HUES48 (cell line): ENCODE measurements around the gene CRTC2.

Experiments used
- H3K27ac ChIP-seq: one replicate; pipeline ENCODE4 v1.7.0; 2013; ENCODE audit warnings: low read depth, low read length, inconsistent platforms
- H3K27me3 ChIP-seq: 2 replicates; pipeline ENCODE4 v1.6.1; 2013; ENCODE audit warnings: mild to moderate bottlenecking, low read length; ENCODE audit not compliant: control insufficient read depth, insufficient read depth
- H3K36me3 ChIP-seq: 2 replicates; pipeline ENCODE4 v1.6.1; 2013; ENCODE audit warnings: low read length; ENCODE audit not compliant: control insufficient read depth, insufficient read depth
- H3K4me1 ChIP-seq: 2 replicates; pipeline ENCODE4 v1.6.1; 2013; ENCODE audit warnings: mild to moderate bottlenecking, low read length; ENCODE audit not compliant: control insufficient read depth, insufficient read depth
- H3K4me3 ChIP-seq: 2 replicates; pipeline ENCODE4 v1.5.1; 2013; ENCODE audit warnings: mild to moderate bottlenecking, low read depth, low read length
- H3K9ac ChIP-seq: 2 replicates; pipeline ENCODE4 v1.6.1; 2013; ENCODE audit warnings: mild to moderate bottlenecking, low read depth, low read length, moderate library complexity
- H3K9me3 ChIP-seq: 2 replicates; pipeline ENCODE4 v1.6.1; 2013; ENCODE audit warnings: low read length; ENCODE audit not compliant: control insufficient read depth, insufficient read depth

The CRTC2 gene

GRCh38 chr1:153936011-153936802 lies 22.2 kb downstream of the CRTC2 start:
- no peaks in the 10 kb centered on the region for H3K4me1 ChIP-seq
- H3K9me3 ChIP-seq = no peaks in the 10 kb centered on the region
- H3K27me3 ChIP-seq = no peaks in the 10 kb centered on the region
- H3K4me3 ChIP-seq = no peak overlapping the region
- no peak overlapping the region for H3K27ac ChIP-seq
- peaks cover 86% of the 10 kb centered on the region for H3K36me3 ChIP-seq
- H3K9ac ChIP-seq = no peak overlapping the region

GRCh38 chr1:153934746-153935145 lies 23.7 kb downstream of the CRTC2 start:
- Histone ChIP-seq H3K36me3 (peaks cover 86% of the 10 kb centered on the region), H3K9ac (no peak overlapping the region), H3K27ac (no peak overlapping the region), H3K4me1 (no peaks in the 10 kb centered on the region), H3K4me3 (no peak overlapping the region), H3K9me3 (no peaks in the 10 kb centered on the region), H3K27me3 (no peaks in the 10 kb centered on the region)

- Histone ChIP-seq H3K4me3 (no peak overlapping the region), H3K9ac (no peak overlapping the region), H3K4me1 (no peaks in the 10 kb centered on the region), H3K36me3 (peaks cover 85% of the 10 kb centered on the region), H3K9me3 (no peaks in the 10 kb centered on the region), H3K27ac (no peak overlapping the region), H3K27me3 (no peaks in the 10 kb centered on the region)
Observed at GRCh38 chr1:153933955-153934354, 24.5 kb downstream of the CRTC2 start.

GRCh38 chr1:153933430-153933829 lies 25.0 kb downstream of the CRTC2 start:
- Histone ChIP-seq H3K9me3 (no peaks in the 10 kb centered on the region), H3K27ac (no peak overlapping the region), H3K27me3 (no peaks in the 10 kb centered on the region), H3K4me3 (no peak overlapping the region), H3K9ac (no peak overlapping the region), H3K36me3 (peaks cover 81% of the 10 kb centered on the region), H3K4me1 (no peaks in the 10 kb centered on the region)

GRCh38 chr1:153932156-153933131 lies 26.0 kb downstream of the CRTC2 start:
- Histone ChIP-seq H3K9ac (no peak overlapping the region), H3K27me3 (no peaks in the 10 kb centered on the region), H3K36me3 (peaks cover 76% of the 10 kb centered on the region), H3K4me1 (no peaks in the 10 kb centered on the region), H3K9me3 (no peaks in the 10 kb centered on the region), H3K27ac (no peak overlapping the region), H3K4me3 (no peak overlapping the region)

GRCh38 chr1:153929981-153930948 lies 28.1 kb downstream of the CRTC2 start:
- no peaks in the 10 kb centered on the region for H3K27me3 ChIP-seq
- H3K27ac ChIP-seq = no peak overlapping the region
- no peaks in the 10 kb centered on the region for H3K4me1 ChIP-seq
- no peak overlapping the region for H3K9ac ChIP-seq
- H3K9me3 ChIP-seq = no peaks in the 10 kb centered on the region
- H3K4me3 ChIP-seq = no peak overlapping the region
- H3K36me3 ChIP-seq = peaks cover 56% of the 10 kb centered on the region

- Histone ChIP-seq H3K4me3 (no peak overlapping the region), H3K36me3 (peaks cover 48% of the 10 kb centered on the region), H3K4me1 (no peaks in the 10 kb centered on the region), H3K27ac (no peak overlapping the region), H3K9ac (no peak overlapping the region), H3K27me3 (no peaks in the 10 kb centered on the region), H3K9me3 (no peaks in the 10 kb centered on the region)
Observed at GRCh38 chr1:153929426-153929825, 29.0 kb downstream of the CRTC2 start.

- no peaks in the 10 kb centered on the region for H3K9me3 ChIP-seq
- no peaks in the 10 kb centered on the region for H3K27me3 ChIP-seq
- H3K9ac ChIP-seq = no peak overlapping the region
- peaks cover 3% of the 10 kb centered on the region; the same call in 1 of the 2 replicates for H3K4me1 ChIP-seq
- no peak overlapping the region for H3K27ac ChIP-seq
- peaks cover 42% of the 10 kb centered on the region for H3K36me3 ChIP-seq
- H3K4me3 ChIP-seq = no peak overlapping the region
Observed at GRCh38 chr1:153928791-153929341, 29.5 kb downstream of the CRTC2 start.

GRCh38 chr1:153928245-153928644 lies 30.2 kb downstream of the CRTC2 start:
- H3K27me3 ChIP-seq = no peaks in the 10 kb centered on the region
- peaks cover 5% of the 10 kb centered on the region; the same call in 1 of the 2 replicates for H3K4me1 ChIP-seq
- peak overlapping the region; percentile 6 for H3K27ac ChIP-seq
- H3K36me3 ChIP-seq = peaks cover 36% of the 10 kb centered on the region
- H3K9me3 ChIP-seq = no peaks in the 10 kb centered on the region
- no peak overlapping the region for H3K4me3 ChIP-seq
- no peak overlapping the region for H3K9ac ChIP-seq

GRCh38 chr1:153926405-153926804 lies 32.0 kb downstream of the CRTC2 start:
- no peaks in the 10 kb centered on the region for H3K27me3 ChIP-seq
- no peak overlapping the region for H3K27ac ChIP-seq
- H3K9me3 ChIP-seq = no peaks in the 10 kb centered on the region
- no peak overlapping the region for H3K9ac ChIP-seq
- H3K36me3 ChIP-seq = peaks cover 22% of the 10 kb centered on the region
- peaks cover 5% of the 10 kb centered on the region for H3K4me1 ChIP-seq
- H3K4me3 ChIP-seq = no peak overlapping the region
